Immature natural killer cell (primary cell): ENCODE results near the gene MYO1E. TPM values are rescaled to one million over a fixed set of nuclear protein-coding genes. Genes with fewer than 3 reads are reported as not detected.
A peak's percentile ranks its signal among the peaks of the same experiment; 100 is the strongest.

ENCODE experiments used
- DNase-seq, 3 donors: peaks; one replicate each; pipeline ENCODE4 v3.0.0; 2022; ENCODE audit warnings: mixed read lengths in 1 of 3
- H3K27ac Mint-ChIP-seq, 6 donors: one replicate each; pipeline ENCODE4 v1.8.0; 2020; ENCODE audit warnings: mixed read lengths in 6 of 6, mild to moderate bottlenecking in 5 of 6, inconsistent platforms in 4 of 6, moderate library complexity in 3 of 6
- H3K27me3 Mint-ChIP-seq, 3 donors: one replicate each; pipeline ENCODE4 v1.8.0; 2020 to 2021; ENCODE audit warnings: low read depth in 3 of 3, mild to moderate bottlenecking in 3 of 3, mixed read lengths in 3 of 3, moderate library complexity in 3 of 3, inconsistent platforms in 1 of 3
- H3K36me3 Mint-ChIP-seq, 3 donors: one replicate each; pipeline ENCODE4 v1.8.0; 2020; ENCODE audit warnings: mixed read lengths in 3 of 3, inconsistent platforms in 2 of 3, mild to moderate bottlenecking in 2 of 3
- H3K4me1 Mint-ChIP-seq, 2 donors: one replicate each; pipeline ENCODE4 v1.8.0; 2020; ENCODE audit warnings: inconsistent platforms in 2 of 2, mild to moderate bottlenecking in 2 of 2, mixed read lengths in 2 of 2, moderate library complexity in 1 of 2
- H3K4me3 Mint-ChIP-seq, 5 donors: one replicate each; pipeline ENCODE4 v1.8.0; 2020; ENCODE audit warnings: mild to moderate bottlenecking in 5 of 5, mixed read lengths in 5 of 5, inconsistent platforms in 3 of 5, moderate library complexity in 3 of 5
- H3K9me3 Mint-ChIP-seq, 6 donors: one replicate each; pipeline ENCODE4 v1.8.0; 2020; ENCODE audit warnings: mild to moderate bottlenecking in 6 of 6, mixed read lengths in 6 of 6, inconsistent platforms in 4 of 6, moderate library complexity in 3 of 6
- polyA plus RNA-seq, 3 donors: library from polyadenylated mRNA; unstranded; fragments of 300-500 nt; fragmentation: Illumina TruSeq; gene quantifications; one replicate each; pipeline ENCODE4 v1.2.3, GENCODE V29; 2021

Gene MYO1E
- polyA plus RNA-seq, 3 donors from 2014 or later: 4.7 to 15.4 (median 7.1) TPM

GRCh38 chr15:59335207-59335786 lies 37.4 kb downstream of the MYO1E start:
- peaks cover 29 to 32% of the 10 kb centered on the region in 2 donors for H3K4me1 Mint-ChIP-seq
- peak overlapping the region; percentile 4 to 67 (median 34) for H3K4me3 Mint-ChIP-seq
- no peaks in the 10 kb centered on the region for H3K9me3 Mint-ChIP-seq
- peaks cover 0 to 11% (median 0%) of the 10 kb centered on the region in 3 donors for H3K36me3 Mint-ChIP-seq
- H3K27me3 Mint-ChIP-seq: peaks cover 0 to 9% (median 4%) of the 10 kb centered on the region in 3 donors
- peak in 2 of 3 donors; percentile 18 to 31 for DNase-seq
- H3K27ac Mint-ChIP-seq: peak overlapping the region in 5 of 6 donors; percentile 3 to 71 (median 31)

- no peaks in the 10 kb centered on the region for H3K9me3 Mint-ChIP-seq
- H3K36me3 Mint-ChIP-seq: peaks cover 0 to 11% (median 0%) of the 10 kb centered on the region in 3 donors
- H3K4me1 Mint-ChIP-seq: peaks cover 35 to 39% of the 10 kb centered on the region in 2 donors
These were observed 38.6 kb downstream of the MYO1E start for GRCh38 chr15:59334076-59334415.

GRCh38 chr15:59333401-59334075 lies 39.1 kb downstream of the MYO1E start:
- Mint-ChIP-seq H3K36me3 (peaks cover 0 to 11% (median 0%) of the 10 kb centered on the region in 3 donors), H3K27ac (no peak overlapping the region), H3K4me1 (peaks cover 41 to 44% of the 10 kb centered on the region in 2 donors), H3K27me3 (peaks cover 0 to 9% (median 2%) of the 10 kb centered on the region in 3 donors), H3K4me3 (no peak overlapping the region), H3K9me3 (no peaks in the 10 kb centered on the region)
- DNase-seq: no peak

More at GRCh38 chr15:59334076-59334415, 38.6 kb downstream of the MYO1E start:
- no peak for DNase-seq
- Mint-ChIP-seq H3K4me3 (no peak overlapping the region), H3K27ac (no peak overlapping the region), H3K27me3 (peaks cover 0 to 9% (median 2%) of the 10 kb centered on the region in 3 donors)

- H3K36me3 Mint-ChIP-seq: peaks cover 0 to 11% (median 0%) of the 10 kb centered on the region in 3 donors
- H3K4me3 Mint-ChIP-seq: no peak overlapping the region
- H3K4me1 Mint-ChIP-seq: peaks cover 51 to 60% of the 10 kb centered on the region in 2 donors
- H3K27me3 Mint-ChIP-seq: peaks cover 0 to 9% (median 2%) of the 10 kb centered on the region in 3 donors
- H3K9me3 Mint-ChIP-seq: no peaks in the 10 kb centered on the region
- no peak for DNase-seq
- H3K27ac Mint-ChIP-seq: no peak overlapping the region
These were observed 40.7 kb downstream of the MYO1E start for GRCh38 chr15:59332009-59332408.

- H3K27ac Mint-ChIP-seq: peak overlapping the region in 1 of 6 donors; percentile 23
- DNase-seq: no peak
- peaks cover 0 to 11% (median 0%) of the 10 kb centered on the region in 3 donors for H3K36me3 Mint-ChIP-seq
- H3K4me1 Mint-ChIP-seq: peaks cover 50 to 62% of the 10 kb centered on the region in 2 donors
- no peaks in the 10 kb centered on the region for H3K9me3 Mint-ChIP-seq
- H3K27me3 Mint-ChIP-seq: peaks cover 0 to 12% (median 2%) of the 10 kb centered on the region in 3 donors
- no peak overlapping the region for H3K4me3 Mint-ChIP-seq
These were observed 42.0 kb downstream of the MYO1E start for GRCh38 chr15:59330649-59331048.

GRCh38 chr15:59329570-59330350 lies 42.9 kb downstream of the MYO1E start:
- peak overlapping the region in 1 of 6 donors; percentile 53 for H3K27ac Mint-ChIP-seq
- no peaks in the 10 kb centered on the region for H3K9me3 Mint-ChIP-seq
- peaks cover 0 to 12% (median 2%) of the 10 kb centered on the region in 3 donors for H3K27me3 Mint-ChIP-seq
- H3K4me1 Mint-ChIP-seq: peaks cover 41 to 53% of the 10 kb centered on the region in 2 donors
- H3K4me3 Mint-ChIP-seq: no peak overlapping the region
- DNase-seq: no peak
- peaks cover 0 to 11% (median 0%) of the 10 kb centered on the region in 3 donors for H3K36me3 Mint-ChIP-seq

- peaks cover 36 to 51% of the 10 kb centered on the region in 2 donors for H3K4me1 Mint-ChIP-seq
- no peak overlapping the region for H3K4me3 Mint-ChIP-seq
- peaks cover 0 to 12% (median 2%) of the 10 kb centered on the region in 3 donors for H3K27me3 Mint-ChIP-seq
- no peaks in the 10 kb centered on the region for H3K9me3 Mint-ChIP-seq
- H3K27ac Mint-ChIP-seq: no peak overlapping the region
- peaks cover 0 to 11% (median 0%) of the 10 kb centered on the region in 3 donors for H3K36me3 Mint-ChIP-seq
- DNase-seq: no peak
These were observed 43.6 kb downstream of the MYO1E start for GRCh38 chr15:59329091-59329490.

- peaks cover 1 to 10% (median 5%) of the 10 kb centered on the region in 3 donors for H3K27me3 Mint-ChIP-seq
- H3K4me3 Mint-ChIP-seq: peak overlapping the region; percentile 64 to 76 (median 72)
- peaks cover 33 to 46% of the 10 kb centered on the region in 2 donors for H3K4me1 Mint-ChIP-seq
- H3K9me3 Mint-ChIP-seq: no peaks in the 10 kb centered on the region
- DNase-seq: peak; percentile 58 to 60 (median 59)
- H3K36me3 Mint-ChIP-seq: peaks cover 0 to 6% (median 0%) of the 10 kb centered on the region in 3 donors
- peak overlapping the region; percentile 56 to 82 (median 75) for H3K27ac Mint-ChIP-seq
These were observed 44.7 kb downstream of the MYO1E start for GRCh38 chr15:59327942-59328341.

- Mint-ChIP-seq H3K4me3 (no peak overlapping the region), H3K4me1 (peaks cover 37 to 50% of the 10 kb centered on the region in 2 donors), H3K27ac (peak overlapping the region in 1 of 6 donors; percentile 18), H3K27me3 (peaks cover 1 to 10% (median 5%) of the 10 kb centered on the region in 3 donors), H3K9me3 (no peaks in the 10 kb centered on the region), H3K36me3 (peaks cover 0 to 6% (median 0%) of the 10 kb centered on the region in 3 donors)
- no peak for DNase-seq
These were observed 45.8 kb downstream of the MYO1E start for GRCh38 chr15:59326856-59327255.

- H3K36me3 Mint-ChIP-seq: no peaks in the 10 kb centered on the region
- peak overlapping the region in 2 of 6 donors; percentile 16 to 49 for H3K27ac Mint-ChIP-seq
- H3K9me3 Mint-ChIP-seq: peaks cover 0 to 4% (median 0%) of the 10 kb centered on the region in 6 donors
- H3K27me3 Mint-ChIP-seq: peaks cover 1 to 7% (median 4%) of the 10 kb centered on the region in 3 donors
- H3K4me1 Mint-ChIP-seq: peaks cover 28 to 47% of the 10 kb centered on the region in 2 donors
- no peak overlapping the region for H3K4me3 Mint-ChIP-seq
- DNase-seq: no peak
These were observed 50.5 kb downstream of the MYO1E start for GRCh38 chr15:59322056-59322759.

GRCh38 chr15:59321000-59321689 lies 51.5 kb downstream of the MYO1E start:
- H3K27me3 Mint-ChIP-seq: peaks cover 1 to 7% (median 4%) of the 10 kb centered on the region in 3 donors
- no peak for DNase-seq
- H3K36me3 Mint-ChIP-seq: no peaks in the 10 kb centered on the region
- H3K9me3 Mint-ChIP-seq: peaks cover 0 to 4% (median 0%) of the 10 kb centered on the region in 6 donors
- H3K4me1 Mint-ChIP-seq: peaks cover 35 to 51% of the 10 kb centered on the region in 2 donors
- H3K27ac Mint-ChIP-seq: peak overlapping the region in 1 of 6 donors; percentile 22
- H3K4me3 Mint-ChIP-seq: peak overlapping the region in 1 of 5 donors; percentile 9

GRCh38 chr15:59317211-59317610 lies 55.5 kb downstream of the MYO1E start:
- Mint-ChIP-seq H3K4me1 (peaks cover 49 to 60% of the 10 kb centered on the region in 2 donors), H3K9me3 (peaks cover 0 to 4% (median 0%) of the 10 kb centered on the region in 6 donors), H3K4me3 (peak overlapping the region in 1 of 5 donors; percentile 26), H3K27ac (peak overlapping the region in 1 of 6 donors; percentile 64), H3K36me3 (no peaks in the 10 kb centered on the region), H3K27me3 (peaks cover 0 to 6% (median 2%) of the 10 kb centered on the region in 3 donors)
- DNase-seq: no peak
